D341Med (cell line): ENCODE results near the gene IGSF9.

Experiments used
- DNase-seq: peaks from one replicate; pipeline ENCODE4 v3.0.0; 2012; ENCODE audit warnings: low spot score

IGSF9 gene

GRCh38 chr1:159944623-159945455 is 574 bp downstream of the IGSF9 start:
- no peak for DNase-seq

- DNase-seq = no peak
Observed at GRCh38 chr1:159943908-159944622, 1.3 kb downstream of the IGSF9 start.

- no peak for DNase-seq
Observed at GRCh38 chr1:159943278-159943640, 2.2 kb downstream of the IGSF9 start.

DNA sequence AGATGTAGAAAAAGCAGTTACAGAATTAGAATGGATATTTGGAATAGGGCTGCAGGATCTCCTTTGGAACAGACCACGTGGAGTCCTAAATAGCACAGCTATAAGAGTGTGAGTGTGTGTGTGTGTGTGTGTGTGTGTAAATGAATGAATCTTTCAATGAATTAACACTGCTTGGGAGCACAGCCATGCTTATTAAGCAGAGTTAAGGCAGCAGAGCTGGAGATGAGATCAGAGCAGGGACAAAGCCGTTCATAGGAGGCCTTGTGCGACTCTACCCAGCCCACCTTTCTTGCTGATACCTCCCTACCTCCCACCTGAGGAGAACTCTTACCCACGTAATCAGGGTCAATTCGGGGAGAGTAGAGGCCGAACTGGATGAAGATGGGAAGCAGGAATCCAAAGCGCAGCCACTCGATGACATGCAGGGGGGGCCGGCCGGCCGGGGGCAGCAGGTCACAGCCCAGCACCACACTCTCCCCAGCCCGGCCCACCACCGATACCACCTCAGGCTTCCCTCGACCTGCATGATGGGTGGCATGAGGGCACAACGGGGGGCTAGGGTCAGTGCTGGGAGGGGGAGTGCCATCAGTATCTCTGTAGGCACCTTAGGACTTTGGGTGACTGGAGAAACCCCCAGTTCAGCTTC is 2.7 kb downstream of the IGSF9 start:
- DNase-seq = no peak

- peak; percentile 68 for DNase-seq
Observed at GRCh38 chr1:159941591-159942560, 3.5 kb downstream of the IGSF9 start.

- DNase-seq = no peak
Observed at GRCh38 chr1:159941141-159941540, 4.3 kb downstream of the IGSF9 start.

GRCh38 chr1:159940006-159940620 is 5.3 kb downstream of the IGSF9 start:
- no peak for DNase-seq

DNA sequence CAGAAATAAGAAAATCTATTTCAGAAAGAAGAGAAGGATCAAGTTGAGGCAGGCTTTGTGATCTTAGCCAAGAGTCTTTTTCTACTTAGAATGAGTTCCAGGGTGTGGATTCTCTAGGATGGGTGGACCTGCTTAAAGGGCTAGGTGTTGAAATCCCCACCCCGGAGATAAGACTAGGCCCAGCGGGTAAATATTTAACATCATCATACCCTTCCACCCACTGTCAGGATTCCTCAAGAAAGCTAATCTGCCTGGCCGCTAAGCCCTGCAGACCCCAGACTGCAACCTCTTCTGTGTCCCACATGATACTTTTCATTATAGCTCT is 5.8 kb downstream of the IGSF9 start:
- no peak for DNase-seq

DNA sequence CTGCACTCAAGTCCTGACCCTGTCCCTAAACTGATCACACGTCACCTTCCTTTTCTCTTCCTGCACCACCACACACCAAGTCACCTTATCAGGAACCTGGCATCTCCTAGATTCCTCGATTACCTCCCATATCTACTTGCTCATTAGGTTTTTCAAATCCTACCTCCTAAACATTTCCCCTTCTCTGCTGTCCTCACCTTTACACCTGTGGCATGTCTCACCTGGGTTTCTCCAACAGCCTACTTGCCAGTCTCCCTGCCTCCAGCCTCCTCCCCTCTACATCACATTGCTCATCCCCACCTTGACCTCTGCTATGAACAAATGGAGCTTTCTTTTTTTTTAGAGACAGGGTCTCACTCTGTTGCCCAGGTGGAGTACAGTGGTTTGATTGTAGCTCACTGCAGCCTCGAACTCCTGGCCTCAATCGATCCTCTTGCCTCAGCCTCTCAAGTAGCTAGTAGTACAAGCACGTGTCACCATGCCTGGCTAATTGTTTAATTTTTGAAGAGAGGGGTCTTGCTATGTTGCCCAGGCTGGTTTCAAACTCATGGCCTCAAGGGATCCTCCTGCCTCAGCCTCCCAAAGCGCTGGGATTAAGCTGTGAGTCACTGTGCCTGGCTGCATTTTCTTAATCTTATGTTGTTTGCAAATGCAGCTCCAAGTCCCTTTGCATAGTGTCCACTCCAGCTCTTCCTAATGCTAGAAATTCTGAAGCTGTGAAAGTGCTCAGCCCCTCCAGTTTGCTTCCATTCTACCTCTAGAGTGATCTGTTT is 6.3 kb downstream of the IGSF9 start:
- no peak for DNase-seq

GRCh38 chr1:159938211-159938852 is 7.1 kb downstream of the IGSF9 start:
- DNase-seq = peak; percentile 79

DNA sequence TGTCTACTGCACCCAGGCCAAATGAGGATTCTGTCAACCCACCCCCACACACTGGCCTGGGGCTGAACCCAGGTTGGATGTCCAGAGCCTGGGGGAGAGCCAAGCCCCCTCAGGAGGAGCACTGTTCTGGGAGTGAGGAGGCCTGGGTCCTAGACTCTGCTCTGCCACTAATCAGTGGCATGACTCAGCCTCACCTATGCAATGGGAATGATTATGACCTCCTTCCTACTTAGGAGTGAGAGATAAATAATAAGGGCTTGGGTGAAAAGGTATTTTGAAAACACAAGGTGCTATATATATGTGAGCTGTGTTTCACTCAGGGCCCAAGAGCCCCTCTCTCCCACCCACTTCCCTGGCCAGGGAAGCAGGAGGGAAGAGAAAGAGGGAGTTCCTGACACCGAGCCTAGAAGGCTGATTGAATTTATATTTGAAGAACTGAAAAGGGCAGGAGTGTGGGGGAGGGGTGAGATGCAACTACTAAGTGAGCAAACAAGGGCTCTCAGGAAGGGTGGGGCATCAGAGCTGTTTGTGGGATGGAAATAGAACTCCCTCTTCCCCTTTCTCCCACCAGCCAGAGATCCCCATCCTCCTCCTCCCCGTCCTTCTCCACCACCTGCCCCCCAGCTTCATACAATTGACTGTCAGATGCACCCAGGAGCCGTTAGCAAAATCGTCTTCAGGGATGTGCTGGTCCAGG is 8.2 kb downstream of the IGSF9 start:
- no peak for DNase-seq

DNA sequence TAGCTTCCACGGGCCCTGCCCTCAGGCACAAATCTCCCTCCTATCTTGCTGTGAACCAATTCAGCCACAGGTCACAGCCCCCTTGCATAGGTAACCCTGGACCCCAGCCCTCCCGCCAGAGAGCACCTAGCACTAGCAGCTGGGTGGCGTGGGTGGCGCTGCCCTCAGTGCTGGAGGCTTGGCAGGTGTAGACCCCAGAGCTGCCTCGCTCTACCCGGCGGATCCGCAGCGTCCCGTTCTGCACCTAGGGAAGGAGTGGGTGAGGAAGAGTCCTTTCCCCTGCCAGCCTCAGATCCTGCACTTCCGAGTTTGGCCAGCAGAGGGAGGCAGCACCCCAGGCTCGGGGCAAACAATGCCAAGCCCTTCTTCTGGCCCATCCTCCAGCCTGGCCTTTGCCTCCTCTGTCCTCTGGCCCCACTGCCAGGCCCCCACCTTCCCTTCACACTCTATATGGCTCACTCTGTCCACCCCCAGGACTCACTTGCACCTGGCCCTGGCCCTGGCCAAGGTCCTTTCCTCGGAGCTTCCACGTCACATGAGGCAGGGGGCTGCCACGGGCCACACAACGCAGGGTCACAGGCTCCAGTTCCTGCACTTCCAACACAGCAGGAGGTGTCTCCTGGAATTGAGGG is 9.0 kb downstream of the IGSF9 start:
- peak; percentile 91 for DNase-seq

DNA sequence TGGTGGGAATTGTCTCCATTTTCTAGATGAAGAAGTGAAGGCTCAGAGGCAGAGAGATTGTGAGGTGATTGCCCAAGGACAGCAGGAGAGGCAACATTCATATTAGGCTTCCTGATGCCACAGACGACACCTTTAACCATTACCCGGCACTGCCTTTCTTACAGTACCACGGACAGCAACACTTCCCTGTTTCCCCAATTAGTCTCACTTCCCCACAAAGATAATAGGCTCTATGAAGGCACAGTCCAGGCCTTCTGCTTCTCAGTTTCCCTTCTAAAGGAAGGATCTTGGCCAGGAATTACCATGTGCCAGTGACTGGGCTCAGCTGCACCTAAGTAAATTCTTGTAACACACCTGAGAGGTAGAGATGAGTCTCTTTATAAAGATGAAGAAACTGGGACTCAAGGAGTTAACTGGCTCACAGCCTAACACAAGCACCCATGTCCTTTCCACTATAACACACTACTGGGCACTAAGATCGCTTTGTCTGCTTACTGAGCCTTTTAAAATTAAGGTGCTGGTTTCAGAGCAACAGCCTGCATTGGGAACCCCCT is 9.6 kb downstream of the IGSF9 start:
- no peak for DNase-seq

GRCh38 chr1:159935305-159935704 is 10.1 kb downstream of the IGSF9 start:
- no peak for DNase-seq

- no peak for DNase-seq
Observed at GRCh38 chr1:159934136-159935039, 11.0 kb downstream of the IGSF9 start.

DNA sequence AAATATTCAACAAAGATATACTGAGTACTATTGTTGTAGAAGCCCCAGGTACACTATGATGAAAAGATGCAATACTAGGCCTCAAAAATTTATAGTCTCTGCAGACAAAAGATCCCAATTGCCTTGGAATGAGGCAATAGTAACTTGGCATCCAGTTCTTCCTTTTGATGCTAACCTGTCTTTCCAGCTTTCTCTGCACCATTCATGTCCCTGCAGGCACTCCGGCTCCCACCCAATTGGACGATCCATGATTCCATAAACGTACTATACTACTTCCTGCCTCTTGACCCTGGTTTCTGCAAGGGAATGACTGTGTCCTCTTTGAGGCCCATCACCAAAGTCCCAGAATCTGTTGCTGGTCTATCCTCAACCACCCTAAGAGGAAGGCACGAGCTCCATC is 12.1 kb downstream of the IGSF9 start:
- no peak for DNase-seq
